K562 (cell line): Measurements from ENCODE around the gene LIFR. TPM values are rescaled to one million over a fixed set of nuclear protein-coding genes. Genes with fewer than 3 reads are reported as not detected.

Experiments
- ATF4 ChIP-seq: fragments of 450-650 bp; formaldehyde crosslinking; IDR thresholded peaks from 2 replicates; pipeline ENCODE4 v1.4.0; 2022; ENCODE audit warnings: mild to moderate bottlenecking, moderate library complexity
- BACH1 ChIP-seq: fragments of 200-800 bp; sonication (Bioruptor generic); IDR thresholded peaks from 2 replicates; pipeline ENCODE4 v1.6.1; 2016; ENCODE audit warnings: missing genetic modification characterization, missing compliant biosample characterization
- CHD1 ChIP-seq: fragments of 200-600 bp; sonication (generic); IDR thresholded peaks from one replicate; pipeline ENCODE4 v1.6.1; 2012; ENCODE audit warnings: mild to moderate bottlenecking, moderate library complexity, low read length, inconsistent platforms
- CREB3 ChIP-seq: fragments of 450-650 bp; conservative IDR thresholded peaks from 2 replicates; pipeline ENCODE4 v1.6.1; 2016; ENCODE audit warnings: missing genetic modification characterization, low read depth, mild to moderate bottlenecking, missing compliant biosample characterization, moderate library complexity
- CSDE1 ChIP-seq, 2 experiments: fragments of 450-650 bp; IDR thresholded peaks; 2 replicates each; pipeline ENCODE4 v1.6.1; 2016; ENCODE audit warnings: mild to moderate bottlenecking in 1 of 2
- CTBP1 ChIP-seq: fragments of 450-650 bp; IDR thresholded peaks from 2 replicates; pipeline ENCODE4 v1.6.1; 2016; ENCODE audit warnings: borderline replicate concordance
- FUS ChIP-seq: fragments of 200-400 bp; formaldehyde crosslinking; optimal IDR thresholded peaks from 2 replicates; pipeline ENCODE3; 2017; ENCODE audit warnings: low read depth, low read length
- HNRNPH1 ChIP-seq: fragments of 200-400 bp; formaldehyde crosslinking; optimal IDR thresholded peaks from 2 replicates; pipeline ENCODE3; 2017; ENCODE audit warnings: low read depth, mild to moderate bottlenecking, low read length, moderate library complexity
- JUND ChIP-seq, 2 experiments: IDR thresholded peaks; 2 replicates in 1 of 2; 3 replicates in 1 of 2; pipeline ENCODE4 v1.6.1; 2011; ENCODE audit warnings: borderline replicate concordance in 2 of 2, low read depth in 2 of 2, low read length in 2 of 2, improper control_type of control experiment in 1 of 2, missing biosample characterization in 1 of 2, missing genetic modification characterization in 1 of 2, missing genetic modification reagents in 1 of 2
- MTA2 ChIP-seq: fragments of 450-650 bp; IDR thresholded peaks from 2 replicates; pipeline ENCODE4 v1.6.1; 2016; ENCODE audit warnings: low read depth
- MTA3 ChIP-seq: fragments of 450-650 bp; formaldehyde crosslinking; IDR thresholded peaks from 2 replicates; pipeline ENCODE4 v1.6.1; 2017; ENCODE audit warnings: mild to moderate bottlenecking, borderline replicate concordance
- NCOA2 ChIP-seq, 2 experiments: fragments of 450-650 bp; IDR thresholded peaks; 2 replicates each; pipeline ENCODE4 v1.6.1; 2018; ENCODE audit warnings: mild to moderate bottlenecking in 2 of 2, moderate library complexity in 1 of 2; ENCODE audit not compliant: partially characterized antibody in 2 of 2
- NR2C2 ChIP-seq, 2 experiments: fragments of 200-800 bp in 1 of 2; sonication (Bioruptor generic) in 1 of 2; sonication (generic) in 1 of 2; formaldehyde crosslinking in 1 of 2; IDR thresholded peaks; 2 replicates each; pipeline versions ENCODE4 v1.6.1 to v1.8.0; 2016 to 2022; ENCODE audit warnings: mild to moderate bottlenecking in 1 of 2, missing compliant biosample characterization in 1 of 2, missing genetic modification characterization in 1 of 2, missing genetic modification reagents in 1 of 2
- PHF20 ChIP-seq: fragments of 450-650 bp; IDR thresholded peaks from 2 replicates; pipeline ENCODE4 v1.6.1; 2018; ENCODE audit not compliant: partially characterized antibody
- POLR2A ChIP-seq: fragments of 450-650 bp; conservative IDR thresholded peaks from 2 replicates; pipeline ENCODE4 v1.6.1; 2016
- PREB ChIP-seq: sonication (generic); formaldehyde crosslinking; IDR thresholded peaks from 2 replicates; pipeline ENCODE4 v1.8.1; 2023; ENCODE audit warnings: mild to moderate bottlenecking, missing genetic modification reagents
- RBFOX2 ChIP-seq: fragments of 200-400 bp; formaldehyde crosslinking; IDR thresholded peaks from 2 replicates; pipeline ENCODE4 v1.6.1; 2017; ENCODE audit warnings: low read depth, mild to moderate bottlenecking, low read length, moderate library complexity
- TAF1 ChIP-seq: IDR thresholded peaks from 2 replicates; pipeline ENCODE4 v1.6.1; 2011; ENCODE audit warnings: mild to moderate bottlenecking, low read length, moderate library complexity; ENCODE audit not compliant: insufficient read depth, control insufficient read depth, severe bottlenecking; ENCODE audit errors: extremely low read depth
- TFAM ChIP-seq: fragments of 250-450 bp; sonication (Bioruptor Pico); conservative IDR thresholded peaks from 2 replicates; pipeline ENCODE4 v1.5.0; 2021; ENCODE audit warnings: mild to moderate bottlenecking, moderate library complexity
- YBX1 ChIP-seq: fragments of 450-650 bp; IDR thresholded peaks from 2 replicates; pipeline ENCODE4 v1.7.1; 2016; ENCODE audit warnings: mild to moderate bottlenecking
- ZBTB26 ChIP-seq: fragments of 450-650 bp; formaldehyde crosslinking; IDR thresholded peaks from 2 replicates; pipeline ENCODE4 v1.4.0; 2022; ENCODE audit warnings: missing genetic modification characterization
- ZNF124 ChIP-seq: sonication (generic); formaldehyde crosslinking; IDR thresholded peaks from 2 replicates; pipeline ENCODE4 v1.8.1; 2022; ENCODE audit warnings: missing genetic modification reagents
- ZNF197 ChIP-seq: fragments of 200-800 bp; sonication (Bioruptor generic); IDR thresholded peaks from 2 replicates; pipeline ENCODE4 v1.6.1; 2016; ENCODE audit warnings: low read depth, missing genetic modification characterization, missing compliant biosample characterization
- ZNF212 ChIP-seq: fragments of 450-650 bp; formaldehyde crosslinking; IDR thresholded peaks from 2 replicates; pipeline ENCODE4 v1.4.0; 2020; ENCODE audit warnings: mild to moderate bottlenecking
- ZNF311 ChIP-seq: fragments of 250-450 bp; sonication (Bioruptor Pico); IDR thresholded peaks from 2 replicates; pipeline ENCODE4 v1.4.0; 2020; ENCODE audit warnings: mild to moderate bottlenecking, moderate library complexity
- polyA plus RNA-seq, 8 experiments: library from polyadenylated mRNA; depleted of rRNA in 4 of 8; stranded (reverse) in 5 of 8; unstranded in 3 of 8; fragments of >200 nt; fragmentation: Nextera tagmentation in 2 of 8; fragmentation: Illumina TruSeq in 1 of 8; extraction: Ambion mirVana in 2 of 8; extraction: Trizol in 1 of 8; gene quantifications; 2 replicates each; pipeline versions ENCODE4 v1.2.1 to v1.2.3, GENCODE V29; 2011 to 2014; ENCODE audit warnings: inconsistent platforms in 1 of 8, missing spikeins in 1 of 8
- total RNA-seq, 7 experiments: library from RNA; depleted of rRNA in 6 of 7; stranded (reverse); fragments of >200 nt in 6 of 7; fragmentation: Illumina TruSeq in 2 of 7; extraction: Trizol in 2 of 7; gene quantifications; 2 replicates each; pipeline versions ENCODE4 v1.2.1 to v1.2.3, GENCODE V29; 2011 to 2021; ENCODE audit warnings: low replicate concordance in 1 of 7

The LIFR gene
- total and polyA plus RNA-seq, 9 of the 15 experiments (the other 6 are each of a cell fraction or from before 2014, with no cell fraction given) = 0.43 to 5.7 (median 3.3) TPM

- TF ChIP-seq MTA2 (no peak), CTBP1 (peak; percentile 70), JUND (IDR thresholded peaks at IDR 0.05; ENCODE audit: borderline replicate concordance, low read depth, low read length) (no peak), JUND (tag; IDR thresholded peaks at IDR 0.05; ENCODE audit: borderline replicate concordance, low read depth, low read length) (no peak; the same call in 2 of the 3 replicates), ZNF311 (CRISPR knock-in tag) (peak; percentile 63; the same call in 1 of the 2 replicates), ZNF124 (CRISPR knock-in tag) (no peak), NCOA2 (IDR thresholded peaks at IDR 0.05; ENCODE audit: partially characterized antibody in 2 of 2) (no peak), FUS (no peak), POLR2A (peak; percentile 64), PHF20 (peak; percentile 38), CHD1 (no peak), RBFOX2 (peak; percentile 73), PREB (CRISPR knock-in tag) (no peak), CREB3 (tag) (0 out of 2 replicates have a peak, but pooled peaks have one; percentile 27), TAF1 (peak; percentile 55), BACH1 (tag) (no peak), ZNF197 (CRISPR knock-in tag) (0 out of 2 replicates have a peak, but pooled peaks have one; percentile 33), YBX1 (no peak), MTA3 (peak; percentile 24; the same call in 1 of the 2 replicates), NR2C2 (CRISPR knock-in tag; IDR thresholded peaks at IDR 0.05) (no peak; the same call in 1 of the 2 replicates), NR2C2 (tag; IDR thresholded peaks at IDR 0.05) (no peak; the same call in 1 of the 2 replicates), HNRNPH1 (no peak), TFAM (CRISPR knock-in tag) (no peak), ZBTB26 (CRISPR knock-in tag) (no peak), CSDE1 (IDR thresholded peaks at IDR 0.05) (no peak), ZNF212 (CRISPR knock-in tag) (no peak), ATF4 (CRISPR knock-in tag) (no peak)
These were observed at the start of gene LIFR (continued) for GRCh38 chr5:38556599-38557307.
